GM18873 (cell line): ENCODE results near the gene LRRC36.

Source experiments
- ATAC-seq: cut with Tn5 transposase; IDR thresholded peaks from one replicate; pipeline ENCODE4 v1.9.1; 2021; ENCODE audit warnings: mild to moderate bottlenecking, moderate library complexity, moderate number of reproducible peaks; ENCODE audit not compliant: unreplicated experiment, low FRiP score

The LRRC36 gene

GRCh38 chr16:67388591-67388990 lies 62.0 kb downstream of the LRRC36 start:
- ATAC-seq = no peak

DNA sequence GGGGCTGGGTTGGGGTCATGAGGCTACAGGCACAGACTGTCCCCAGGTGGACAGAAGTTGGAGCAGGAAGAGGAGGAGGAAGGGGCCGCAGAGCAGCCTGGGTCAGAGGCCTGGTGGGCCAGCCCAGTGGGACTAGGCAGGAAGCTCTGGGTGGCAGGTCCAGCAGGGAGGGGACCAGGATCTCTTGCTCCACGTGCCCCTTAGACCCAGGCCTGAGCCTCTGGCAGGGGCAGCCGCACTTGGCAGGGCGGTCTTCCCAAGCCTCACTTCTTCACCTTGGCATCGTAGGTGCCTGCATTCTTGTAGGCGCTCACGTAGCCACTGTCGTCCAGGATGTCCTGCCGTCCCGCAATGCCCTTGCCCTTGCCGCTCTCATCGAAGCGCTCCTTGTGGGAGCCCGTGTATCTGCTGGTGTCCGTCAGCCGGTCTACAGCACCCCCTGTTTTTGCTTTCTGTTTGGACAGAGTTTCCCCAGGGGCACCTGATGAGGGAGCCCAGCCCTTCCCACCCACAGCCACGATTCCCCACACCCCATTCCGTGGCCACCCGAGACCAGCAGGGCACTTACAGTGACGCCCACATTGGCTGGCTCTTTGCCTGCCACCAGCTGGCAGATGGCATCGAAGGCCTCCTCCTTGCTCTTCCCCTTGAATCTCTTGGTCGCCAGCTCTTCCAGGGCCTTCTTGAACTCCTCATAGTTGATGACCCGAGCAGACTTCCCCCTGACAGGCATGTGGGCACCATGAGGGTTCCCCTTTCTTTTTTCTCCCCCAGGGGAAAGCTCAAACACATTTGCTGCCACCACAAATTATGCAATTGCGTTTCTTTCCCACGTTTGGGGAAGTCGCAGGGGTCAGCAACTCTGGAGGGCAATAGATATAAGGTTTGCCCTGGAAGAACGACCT lies 63.5 kb downstream of the LRRC36 start:
- no peak for ATAC-seq

GRCh38 chr16:67390816-67391423 lies 64.3 kb downstream of the LRRC36 start:
- no peak for ATAC-seq

DNA sequence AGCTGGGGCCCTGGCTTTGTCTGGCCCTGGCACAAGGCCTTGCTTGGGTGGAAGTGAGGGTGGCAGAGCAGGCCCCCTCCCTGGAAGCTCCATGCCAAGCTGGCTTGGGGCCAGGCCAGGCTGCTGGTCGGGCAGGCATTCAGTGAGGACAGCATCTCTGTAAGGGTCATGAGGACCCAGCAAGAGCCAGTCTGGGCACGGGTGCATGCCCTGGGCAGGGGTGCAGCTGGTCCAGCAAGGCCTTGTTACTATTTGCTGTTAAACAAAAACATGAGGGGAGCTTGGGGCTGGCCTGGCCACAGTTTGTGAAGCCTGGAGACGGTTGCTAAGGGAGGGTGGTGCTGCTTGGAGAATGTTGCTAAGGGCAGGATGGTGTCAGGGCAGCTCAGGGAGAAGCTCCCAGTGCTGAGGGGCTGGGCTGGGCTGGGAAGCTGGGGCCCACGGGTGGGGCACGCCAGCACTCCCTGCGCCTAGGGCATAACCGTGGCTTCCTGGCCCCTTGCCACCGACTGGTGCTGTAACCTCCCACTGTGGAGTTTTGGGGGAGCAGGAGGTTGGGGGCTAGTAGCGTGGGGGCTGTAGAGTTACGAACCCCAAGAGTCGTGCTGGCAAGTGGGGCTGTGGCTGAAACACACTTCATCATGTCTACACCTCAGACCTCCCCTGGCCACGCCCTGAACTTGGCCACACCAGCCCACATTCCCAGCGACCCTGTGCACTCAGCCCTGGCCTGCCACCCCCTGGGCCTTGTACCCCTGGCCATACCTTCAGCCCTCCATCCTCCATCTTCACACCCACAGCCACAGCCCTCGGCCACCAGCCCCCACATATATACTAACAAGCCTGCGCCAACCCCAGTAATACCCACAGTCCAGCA lies 65.0 kb downstream of the LRRC36 start:
- no peak for ATAC-seq

DNA sequence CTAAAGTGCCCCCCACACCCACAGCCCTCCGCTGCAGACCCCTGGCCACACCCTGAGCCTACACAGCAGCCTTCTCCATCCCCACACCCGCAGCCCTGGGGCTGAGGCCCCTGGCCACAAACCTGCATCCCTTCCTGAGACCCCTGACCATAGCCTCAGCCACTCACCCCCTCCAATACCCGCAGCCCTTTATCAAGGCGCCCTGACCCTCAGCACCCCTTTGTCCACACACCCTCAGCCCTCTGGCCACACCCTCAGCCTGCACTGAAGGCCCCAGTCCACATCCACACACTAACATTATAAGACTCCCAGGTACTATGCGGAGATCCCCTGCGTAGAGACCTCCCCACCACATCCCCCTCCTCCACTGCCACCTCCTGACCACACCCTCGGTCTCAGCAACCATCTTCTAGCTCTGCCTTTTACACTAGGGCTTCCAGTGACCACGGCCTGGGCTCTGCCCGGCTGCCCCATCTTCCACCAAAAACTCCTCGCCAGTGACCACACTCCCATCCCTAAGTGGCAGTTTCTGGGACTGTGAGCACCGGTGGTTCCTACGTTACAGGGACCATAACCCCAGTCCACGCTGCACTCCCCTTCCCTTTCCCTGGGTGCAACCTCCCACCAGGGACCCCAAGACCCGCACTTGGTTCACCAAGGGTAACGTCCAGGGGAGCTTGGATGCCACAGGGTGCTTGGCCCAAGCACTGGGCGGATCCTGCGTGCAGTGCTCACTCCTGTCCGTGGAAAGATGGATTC lies 65.9 kb downstream of the LRRC36 start:
- ATAC-seq = no peak

GRCh38 chr16:67393111-67393787 lies 66.6 kb downstream of the LRRC36 start, which contains the start of gene TPPP3:
TSS of gene TPPP3 (minus strand) at chr16:67393498. CDS start at chr16:67391111, 2,387 bp downstream.
- no peak for ATAC-seq

DNA sequence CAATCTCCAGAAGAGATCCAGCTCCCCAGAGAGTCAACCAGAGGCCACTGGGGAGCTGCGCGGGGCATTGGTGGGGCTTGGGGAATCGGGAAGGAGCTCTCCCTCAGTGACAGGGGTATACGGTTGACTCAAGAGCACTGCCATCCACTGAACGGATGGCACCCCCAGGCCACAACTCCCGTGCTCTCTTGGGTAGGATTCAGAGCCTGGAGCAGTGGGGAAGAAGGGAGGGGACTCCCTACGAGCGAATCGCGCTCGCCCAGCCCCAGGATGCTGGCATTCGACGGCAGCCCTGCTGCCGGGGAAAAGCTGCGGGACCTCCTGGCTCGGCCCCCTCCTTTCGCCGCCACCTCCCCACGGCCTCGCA lies 67.2 kb downstream of the LRRC36 start:
- no peak for ATAC-seq

DNA sequence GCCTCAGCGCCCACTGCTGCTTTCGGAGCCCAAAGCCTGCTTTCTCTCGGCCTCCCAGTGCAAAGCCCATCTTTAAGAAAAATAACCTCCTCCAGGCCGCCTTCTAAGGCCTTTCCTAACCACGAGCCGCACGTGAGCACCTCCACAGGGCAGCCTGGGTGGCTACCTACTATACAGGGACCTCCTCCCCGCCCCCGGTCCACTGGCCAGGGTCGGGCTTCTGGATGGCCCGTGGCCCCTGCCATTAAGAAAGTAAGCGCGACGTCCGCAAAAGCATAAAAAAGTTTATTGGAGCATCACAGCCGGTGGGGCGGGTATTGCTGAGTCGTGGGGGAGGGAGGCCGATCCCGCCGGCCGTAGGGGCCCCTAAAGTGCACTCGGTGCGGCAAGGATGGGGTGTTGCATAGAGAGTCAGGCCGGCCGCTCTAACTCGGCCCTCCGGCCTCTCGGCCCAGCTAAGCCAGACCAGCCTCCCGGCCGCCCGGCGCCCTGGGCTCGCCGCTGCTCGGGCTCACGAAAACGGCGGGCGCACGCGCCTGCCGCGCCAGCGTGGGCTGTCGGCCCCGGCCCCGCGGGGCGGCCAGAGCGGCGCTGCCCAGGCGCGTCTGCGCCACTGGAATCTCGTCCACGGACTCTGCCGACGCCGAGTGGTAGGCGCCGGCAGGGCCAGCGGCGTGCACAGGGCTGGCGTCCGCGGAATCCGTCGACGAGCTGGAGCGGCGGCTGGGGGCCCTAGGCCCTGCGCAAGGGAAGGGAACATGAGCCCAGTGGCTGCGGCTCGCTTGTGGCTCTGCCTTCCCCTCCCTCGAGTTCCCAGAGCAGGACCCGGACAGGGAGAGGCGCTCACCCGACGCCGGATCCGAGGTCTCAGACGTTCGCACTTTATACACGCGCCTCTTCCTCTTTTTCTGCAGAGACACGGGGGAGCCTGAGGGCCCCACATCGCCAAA lies 67.8 kb downstream of the LRRC36 start:
- no peak for ATAC-seq

- no peak for ATAC-seq
Measured at GRCh38 chr16:67395105-67395457, 68.5 kb downstream of the LRRC36 start.

DNA sequence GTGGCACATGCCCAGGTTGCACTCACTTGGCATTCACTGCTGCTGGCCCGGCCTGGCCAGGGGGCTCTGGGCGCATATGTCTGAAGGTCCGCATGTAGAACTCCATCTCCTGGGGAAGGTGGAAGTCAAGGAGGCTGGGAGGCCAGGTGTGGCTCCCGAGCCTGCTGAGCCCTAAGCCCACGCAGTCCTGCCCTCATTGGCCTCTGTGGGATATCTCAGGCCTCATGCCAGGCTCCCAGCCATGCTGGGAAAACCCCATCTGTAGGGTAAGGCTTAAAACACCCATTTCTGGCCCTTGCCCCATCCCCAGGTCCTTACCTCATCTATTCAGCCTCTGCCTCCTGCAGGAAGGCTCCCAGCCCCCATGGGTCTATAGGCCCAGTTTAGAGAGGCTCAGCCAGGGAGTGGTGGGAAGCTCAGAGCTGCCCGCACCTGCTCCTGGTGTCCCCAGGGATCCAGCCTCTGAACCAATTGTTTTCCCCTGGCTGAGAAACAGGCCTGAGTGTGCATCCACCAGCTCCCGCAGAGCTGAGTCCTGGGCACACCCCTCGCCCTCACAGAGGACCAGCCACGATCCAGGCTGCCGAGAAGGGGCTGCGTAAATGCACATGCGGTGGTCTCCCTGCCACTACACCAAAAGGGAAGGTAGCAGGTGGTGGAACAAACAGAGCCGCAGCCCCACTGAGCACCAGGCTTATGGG lies 69.0 kb downstream of the LRRC36 start:
- no peak for ATAC-seq

- ATAC-seq = no peak
Measured at GRCh38 chr16:67396159-67397035, 69.8 kb downstream of the LRRC36 start.

DNA sequence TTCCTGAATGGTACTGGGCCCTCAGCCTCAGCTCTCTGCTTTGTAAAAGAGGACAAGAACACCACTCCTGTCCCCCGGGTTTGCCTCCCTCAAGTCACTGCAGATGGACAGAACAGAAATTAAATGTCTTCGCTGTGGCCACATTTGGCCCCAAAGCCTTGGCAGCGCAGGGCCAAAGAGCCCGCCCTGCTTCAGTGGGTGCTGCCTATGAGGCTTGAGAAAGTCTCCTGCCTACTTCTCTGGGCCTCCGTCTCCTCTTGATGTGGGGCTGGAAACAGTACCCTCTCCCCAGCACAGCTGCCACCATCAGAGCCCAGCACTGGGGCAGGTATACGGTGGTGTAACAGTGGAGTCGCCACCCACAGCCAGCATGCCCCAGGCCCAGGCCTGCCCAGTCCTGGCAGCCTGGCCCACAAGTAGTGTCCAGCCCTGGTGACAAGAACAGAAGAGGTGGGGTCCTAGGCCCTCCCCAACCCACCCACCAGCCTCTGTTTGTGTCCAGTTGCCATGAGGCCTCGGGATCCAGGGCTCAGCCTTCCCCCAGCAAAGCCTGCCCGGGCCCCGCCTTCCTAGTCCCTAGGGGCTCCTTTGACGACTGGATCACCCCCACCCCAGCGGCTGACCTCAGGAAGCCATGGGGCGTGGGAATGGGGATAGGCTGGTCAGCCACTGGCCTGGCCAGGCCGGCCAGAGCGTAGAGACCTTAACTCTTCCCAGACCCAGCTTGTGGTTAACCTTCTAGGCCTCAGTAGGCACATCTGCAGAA lies 70.6 kb downstream of the LRRC36 start:
- no peak for ATAC-seq

DNA sequence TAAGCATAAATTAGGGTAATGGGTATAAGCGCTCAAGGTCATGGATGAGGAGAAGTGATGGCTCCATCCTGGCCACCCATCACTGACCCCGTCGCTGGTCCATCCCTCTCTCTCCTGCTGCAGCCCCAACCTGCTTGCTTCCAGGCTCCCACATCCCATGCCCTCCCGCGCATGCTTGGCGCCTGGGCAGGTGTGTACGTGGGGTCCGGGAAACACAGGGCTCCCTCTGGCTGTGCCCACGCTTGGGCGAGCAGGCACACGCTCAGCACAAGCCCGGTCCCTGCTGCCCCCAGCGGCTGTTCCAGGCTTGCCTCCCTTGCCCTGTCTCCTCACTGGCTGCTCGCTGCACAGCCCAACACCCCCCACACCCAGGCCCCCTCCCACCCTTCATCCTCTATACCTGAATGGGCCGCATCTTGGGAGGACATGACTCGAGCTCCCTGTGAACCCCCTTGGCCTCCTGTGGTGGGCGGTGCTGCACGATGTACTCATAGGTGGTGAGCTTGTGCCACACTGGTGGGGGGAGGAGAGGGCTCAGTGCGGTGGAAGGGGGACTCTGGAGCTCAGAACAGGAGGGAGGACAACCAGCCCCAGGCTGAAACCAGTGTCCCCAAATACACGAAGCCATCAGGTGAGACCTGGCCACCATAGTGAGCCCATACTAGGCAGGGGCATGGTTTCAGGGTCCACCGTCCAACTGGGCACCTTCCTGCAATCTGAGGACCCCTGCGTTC lies 71.4 kb downstream of the LRRC36 start:
- no peak for ATAC-seq

DNA sequence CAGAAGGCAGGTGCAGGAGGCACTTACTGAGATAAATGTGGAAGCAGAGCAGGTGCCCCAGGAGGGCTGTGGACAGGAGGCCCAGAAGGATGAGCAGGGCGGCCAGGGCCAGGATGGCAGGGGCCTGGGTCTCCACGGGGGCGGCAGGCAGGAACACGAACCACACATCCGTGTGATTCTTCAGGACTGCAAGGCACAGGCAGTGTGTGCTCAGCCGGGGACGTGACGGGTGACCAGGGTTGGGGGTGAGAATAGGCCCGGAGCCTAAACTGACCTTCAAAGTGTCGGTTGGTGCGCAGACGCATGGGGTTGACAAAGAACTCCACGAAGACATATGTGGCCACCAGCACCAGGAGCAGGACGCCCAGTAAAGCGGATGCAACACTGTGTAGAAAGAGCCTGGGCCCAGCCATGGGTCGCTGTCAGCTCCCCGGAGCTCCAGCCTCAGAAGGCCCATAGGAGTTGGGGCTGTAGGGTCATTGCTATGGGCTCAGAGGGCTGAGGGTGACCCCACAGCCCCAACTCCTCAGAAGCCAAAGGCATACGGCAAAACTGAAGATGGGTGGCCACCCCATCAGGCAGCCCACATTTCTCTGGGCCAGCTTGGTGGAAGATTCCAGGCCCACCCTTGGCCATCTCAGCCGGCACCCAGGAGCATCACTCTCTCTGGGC lies 72.1 kb downstream of the LRRC36 start:
- no peak for ATAC-seq

- ATAC-seq = no peak
Measured at GRCh38 chr16:67399218-67399733, 72.7 kb downstream of the LRRC36 start.
